ENCODE data around the gene RAD51AP2. TPM values are rescaled to one million over a fixed set of nuclear protein-coding genes. Genes with fewer than 3 reads are reported as not detected.

Gene RAD51AP2
- total and polyA plus RNA-seq, 10 of the 15 experiments (the other 5 are each of a cell fraction or from before 2014, with no cell fraction given), result under 0.01 to 0.02 TPM; not detected in 8

- TF ChIP-seq ZNF592 (IDR thresholded peaks at IDR 0.05) (no peak), NFYA (IDR thresholded peaks at IDR 0.05; ENCODE audit: borderline replicate concordance, low read depth, low read length) (no peak)
Observed at GRCh38 chr2:17539611-17540092, 21.4 kb upstream of the RAD51AP2 start (continued).

- Histone ChIP-seq H3K9me3 (replicated peaks; ENCODE audit: control insufficient read depth, insufficient read depth, low read length) (no peaks in the 10 kb centered on the region), H3K27ac (ENCODE audit: control insufficient read depth, insufficient read depth) (no peak overlapping the region), H3K27me3 (replicated peaks in 1 of 2; ENCODE audit: control insufficient read depth in 2 of 2, insufficient read depth in 2 of 2, low read length in 1 of 2) (peaks cover 11 to 20% of the 10 kb centered on the region in 2 experiments), H3K4me1 (ENCODE audit: control insufficient read depth, insufficient read depth, low read length) (no peaks in the 10 kb centered on the region), H2AFZ (ENCODE audit: control insufficient read depth, low read depth, low read length) (no peak overlapping the region), H3K9ac (ENCODE audit: control insufficient read depth, insufficient read depth, low read length) (no peak overlapping the region), H4K20me1 (ENCODE audit: control insufficient read depth, insufficient read depth) (no peaks in the 10 kb centered on the region), H3K4me3 (no peak overlapping the region), H3K36me3 (ENCODE audit: control insufficient read depth in 2 of 2, insufficient read depth in 2 of 2, low read length in 1 of 2) (no peaks in the 10 kb centered on the region), H3K79me2 (ENCODE audit: control insufficient read depth, insufficient read depth, low read length) (no peaks in the 10 kb centered on the region), H3K4me2 (ENCODE audit: control insufficient read depth, insufficient read depth) (peak overlapping the region; percentile 50; the same call in 1 of the 2 replicates)
- WGBS (ENCODE audit: insufficient coverage, insufficient replicate concordance, low lambda C conversion rate, missing lambda C conversion rate), result 6% methylated on average over 50 of the region's 52 CpGs
- ChIA-PET CTCF (interaction anchor here (1.0 kb wide), 1 partner anchor 66 kb away, joined by 3 read pairs; no protein-coding TSS in a partner anchor), SMC1A (ENCODE audit: uncharacterized antibody, unreplicated experiment) (interaction anchor here (1.0 kb wide), 1 partner anchor 53 kb away, joined by 3 read pairs; no protein-coding TSS in a partner anchor), RAD21 (ENCODE audit: unreplicated experiment) (no interaction called here), POLR2A (no interaction called here)
- ATAC-seq (peak; percentile 84), DNase-seq (ENCODE audit: low read depth, low spot score) (no peak), FAIRE-seq (no peak)
- intact Hi-C loops (cut with micrococcal nuclease; ENCODE audit: unreplicated experiment), result no loop called here
- BruUV-seq (replicated peaks), result no TSS peak
- in situ Hi-C loops (cut with MboI), result no loop called here
- TF ChIP-seq HDAC6 (IDR thresholded peaks at IDR 0.05; ENCODE audit: unreplicated experiment) (peak; percentile 96), BHLHE40 (IDR thresholded peaks at IDR 0.05; ENCODE audit: borderline replicate concordance in 1 of 2, low read depth in 2 of 2, low read length in 1 of 2) (peak in 1 of 2 experiments; percentile 21; a peak in 1 of 4 replicates), RELB (IDR thresholded peaks at IDR 0.05; ENCODE audit: low read depth) (no peak)
Observed at GRCh38 chr2:17538844-17539554, 20.8 kb upstream of the RAD51AP2 start.
